Fibroblast of pulmonary artery (primary cell): ENCODE measurements around the gene KRR1.

Experiments used
- DNase-seq: peaks from one replicate; pipeline ENCODE4 v3.0.0-alpha.2; 2010; ENCODE audit warnings: low read depth
- H3K4me3 ChIP-seq: replicated peaks from 2 replicates; pipeline ENCODE4 v1.5.1; 2011; ENCODE audit warnings: low read depth, mild to moderate bottlenecking, control low read depth, low read length, moderate library complexity
- TF ChIP-seq, protein P1 (sequence below): IDR thresholded peaks from 2 replicates; pipeline ENCODE4 v1.5.1; 2011; ENCODE audit warnings: mild to moderate bottlenecking, control low read depth, low read length, inconsistent platforms; ENCODE audit errors: missing control alignments

Gene KRR1

DNA sequence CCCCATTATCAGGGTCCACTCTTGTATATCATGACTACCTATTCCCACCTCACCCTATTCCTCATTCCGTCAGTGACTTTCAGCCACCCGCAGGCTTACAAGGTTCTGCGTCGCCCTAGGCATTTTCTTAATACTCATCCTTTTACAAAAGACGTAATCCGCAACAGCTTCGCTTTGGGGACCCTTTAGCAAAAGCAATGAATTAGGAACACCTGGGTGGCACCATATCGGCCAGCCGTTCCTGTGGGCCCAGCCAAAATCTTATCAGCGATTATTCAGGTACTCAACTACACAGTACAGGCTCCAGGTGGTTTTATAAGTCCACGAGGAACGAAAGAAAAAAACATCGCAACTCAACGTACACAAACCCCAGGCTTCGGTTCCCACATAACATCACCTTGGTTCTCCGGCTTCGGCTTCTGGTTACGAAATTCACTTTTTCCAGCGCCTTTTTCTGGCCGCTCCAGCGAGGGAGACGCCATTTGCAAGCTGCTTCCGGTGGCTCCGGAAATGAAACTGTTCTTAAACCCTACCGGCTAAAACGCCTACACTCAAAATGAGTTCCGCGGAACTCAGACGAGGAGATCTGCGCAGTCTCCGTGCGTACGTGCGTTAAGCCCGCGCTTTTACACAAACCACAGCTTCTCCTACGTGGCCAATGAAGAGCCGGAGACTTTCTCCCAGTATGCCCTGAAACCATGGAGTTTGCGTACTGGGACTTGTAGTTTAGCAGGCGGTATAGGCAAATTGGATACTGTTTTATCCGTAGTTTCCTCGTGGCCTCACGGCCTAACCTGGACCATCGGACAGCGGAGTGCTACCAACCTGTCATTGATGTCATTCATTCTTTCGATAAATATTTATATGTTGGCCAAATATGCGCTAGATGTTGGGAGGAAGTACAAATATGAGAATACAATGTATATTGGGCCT lies at the start of gene KRR1:
Gene KRR1, minus strand, starts transcription at position 494 of the 933 bp plus-strand sequence. Its CDS starts 12 bp downstream, at position 482.
- DNase-seq = peak; percentile 99
- TF ChIP-seq, protein P1, sequence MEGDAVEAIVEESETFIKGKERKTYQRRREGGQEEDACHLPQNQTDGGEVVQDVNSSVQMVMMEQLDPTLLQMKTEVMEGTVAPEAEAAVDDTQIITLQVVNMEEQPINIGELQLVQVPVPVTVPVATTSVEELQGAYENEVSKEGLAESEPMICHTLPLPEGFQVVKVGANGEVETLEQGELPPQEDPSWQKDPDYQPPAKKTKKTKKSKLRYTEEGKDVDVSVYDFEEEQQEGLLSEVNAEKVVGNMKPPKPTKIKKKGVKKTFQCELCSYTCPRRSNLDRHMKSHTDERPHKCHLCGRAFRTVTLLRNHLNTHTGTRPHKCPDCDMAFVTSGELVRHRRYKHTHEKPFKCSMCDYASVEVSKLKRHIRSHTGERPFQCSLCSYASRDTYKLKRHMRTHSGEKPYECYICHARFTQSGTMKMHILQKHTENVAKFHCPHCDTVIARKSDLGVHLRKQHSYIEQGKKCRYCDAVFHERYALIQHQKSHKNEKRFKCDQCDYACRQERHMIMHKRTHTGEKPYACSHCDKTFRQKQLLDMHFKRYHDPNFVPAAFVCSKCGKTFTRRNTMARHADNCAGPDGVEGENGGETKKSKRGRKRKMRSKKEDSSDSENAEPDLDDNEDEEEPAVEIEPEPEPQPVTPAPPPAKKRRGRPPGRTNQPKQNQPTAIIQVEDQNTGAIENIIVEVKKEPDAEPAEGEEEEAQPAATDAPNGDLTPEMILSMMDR = no peak
- H3K4me3 ChIP-seq = peak within 1 kb of the TSS; percentile 89

- TF ChIP-seq, protein P1 = peak; percentile 64
- H3K4me3 ChIP-seq = no peak overlapping the region
- peak; percentile 82 for DNase-seq
Observed at GRCh38 chr12:75560167-75560566, 48.8 kb upstream of the KRR1 start.

DNA sequence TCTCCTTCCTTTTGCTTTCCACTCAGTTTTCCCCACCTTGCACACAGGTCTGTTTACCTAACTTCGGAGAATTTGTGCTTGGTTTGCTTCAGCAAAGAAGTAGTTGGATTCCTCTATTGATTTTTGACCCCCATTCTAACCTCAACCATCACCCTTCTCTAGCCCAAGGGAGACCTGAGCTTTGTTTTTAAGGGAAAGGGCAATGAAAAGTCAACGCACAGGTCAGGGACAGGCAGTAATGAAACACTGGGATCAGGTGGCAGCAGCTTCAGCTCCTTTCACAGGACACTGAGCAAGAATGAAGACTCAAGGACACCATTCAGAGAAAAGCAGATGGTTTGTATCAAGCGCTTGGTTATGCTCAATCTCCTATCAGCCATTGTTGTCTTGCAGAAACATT lies 46.9 kb upstream of the KRR1 start:
- TF ChIP-seq, protein P1 = no peak
- DNase-seq = no peak
- H3K4me3 ChIP-seq = no peak overlapping the region

GRCh38 chr12:75556311-75556899 lies 45.0 kb upstream of the KRR1 start:
- peak; percentile 6 for DNase-seq
- TF ChIP-seq, protein P1 = no peak
- H3K4me3 ChIP-seq = no peak overlapping the region

DNA sequence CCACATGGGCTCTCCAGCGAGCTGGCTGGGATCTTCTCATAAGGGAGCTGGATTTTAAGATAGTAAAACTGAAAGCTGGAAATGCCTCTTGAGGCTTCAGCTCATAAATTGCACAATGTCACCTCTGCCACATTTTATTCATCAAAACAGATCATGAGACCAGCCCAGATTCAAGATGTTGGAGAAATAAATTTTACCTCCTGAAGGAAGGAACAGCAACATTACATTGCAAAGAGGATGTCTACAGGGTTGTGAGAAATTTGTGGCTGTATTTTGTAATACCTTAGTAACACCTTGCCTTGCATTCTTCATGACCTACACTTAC lies 43.1 kb upstream of the KRR1 start:
- TF ChIP-seq, protein P1 = no peak
- no peak for DNase-seq
- H3K4me3 ChIP-seq = no peak overlapping the region

- TF ChIP-seq, protein P1 = no peak
- H3K4me3 ChIP-seq = no peak overlapping the region
- DNase-seq = peak; percentile 23
Observed at GRCh38 chr12:75553836-75554555, 42.6 kb upstream of the KRR1 start.
